ENCODE data around the gene NDUFB4.

NDUFB4 gene

GRCh38 chr3:120558771-120559241 is 37.3 kb upstream of the NDUFB4 start:
- Histone ChIP-seq H3K27ac (ENCODE audit: low read length) (peak overlapping the region; percentile 60; the same call in 1 of the 2 replicates), H3F3A (ENCODE audit: insufficient read depth, low read length) (0 out of 2 replicates have a peak, but pooled peaks cover 3% of the 10 kb centered on the region), H3K9me3 (replicated peaks; ENCODE audit: insufficient read depth, low read length) (no peaks in the 10 kb centered on the region), H4K20me1 (ENCODE audit: insufficient read depth, low read length) (no peaks in the 10 kb centered on the region), H3K9me2 (replicated peaks; ENCODE audit: insufficient read depth, low read length) (no peaks in the 10 kb centered on the region), H3K36me3 (replicated peaks; ENCODE audit: insufficient read depth, low read length) (no peaks in the 10 kb centered on the region), H2AFZ (ENCODE audit: low read length) (peak overlapping the region; percentile 85), H3K4me1 (ENCODE audit: low read length) (no peaks in the 10 kb centered on the region; the same call in 1 of the 2 replicates), H3K9ac (ENCODE audit: low read length) (peak overlapping the region; percentile 86), H3K79me2 (ENCODE audit: low read length) (no peaks in the 10 kb centered on the region), H3K4me3 (ENCODE audit: low read length) (peak overlapping the region; percentile 77), H3K27me3 (replicated peaks; ENCODE audit: insufficient read depth, low read length) (no peaks in the 10 kb centered on the region), H3K4me2 (ENCODE audit: low read depth, low read length) (peak overlapping the region; percentile 98)
- peak; percentile 83 for TF ChIP-seq CTCF (IDR thresholded peaks at IDR 0.05; ENCODE audit: low read length)
- no peak for TF ChIP-seq EZH2phosphoT487 (IDR thresholded peaks at IDR 0.05; ENCODE audit: low read length)
- no peak for TF ChIP-seq EZH2 (optimal IDR thresholded peaks at IDR 0.05; ENCODE audit: low read depth, low read length)
- peak; percentile 96 for DNase-seq

- Histone ChIP-seq H4K20me1 (ENCODE audit: insufficient read depth, low read length) (no peaks in the 10 kb centered on the region), H3K4me1 (ENCODE audit: low read length) (no peaks in the 10 kb centered on the region; the same call in 1 of the 2 replicates), H3K4me3 (ENCODE audit: low read length) (peak overlapping the region; percentile 41), H3K9me2 (replicated peaks; ENCODE audit: insufficient read depth, low read length) (no peaks in the 10 kb centered on the region), H2AFZ (ENCODE audit: low read length) (peak overlapping the region; percentile 15; the same call in 1 of the 2 replicates), H3K27me3 (replicated peaks; ENCODE audit: insufficient read depth, low read length) (no peaks in the 10 kb centered on the region), H3F3A (ENCODE audit: insufficient read depth, low read length) (0 out of 2 replicates have a peak, but pooled peaks cover 3% of the 10 kb centered on the region), H3K9ac (ENCODE audit: low read length) (peak overlapping the region; percentile 43; the same call in 1 of the 2 replicates), H3K9me3 (replicated peaks; ENCODE audit: insufficient read depth, low read length) (no peaks in the 10 kb centered on the region), H3K79me2 (ENCODE audit: low read length) (no peaks in the 10 kb centered on the region), H3K4me2 (ENCODE audit: low read depth, low read length) (peak overlapping the region; percentile 50), H3K27ac (ENCODE audit: low read length) (no peak overlapping the region), H3K36me3 (replicated peaks; ENCODE audit: insufficient read depth, low read length) (no peaks in the 10 kb centered on the region)
- no peak for TF ChIP-seq EZH2 (optimal IDR thresholded peaks at IDR 0.05; ENCODE audit: low read depth, low read length)
- TF ChIP-seq CTCF (IDR thresholded peaks at IDR 0.05; ENCODE audit: low read length) = no peak
- no peak for TF ChIP-seq EZH2phosphoT487 (IDR thresholded peaks at IDR 0.05; ENCODE audit: low read length)
- DNase-seq = no peak
Observed at GRCh38 chr3:120559242-120560061, 36.7 kb upstream of the NDUFB4 start.

- no peak overlapping the region for H3K9ac ChIP-seq (ENCODE audit: low read length)
Observed at GRCh38 chr3:120560304-120561250, 35.6 kb upstream of the NDUFB4 start.

More at GRCh38 chr3:120560304-120561250, 35.6 kb upstream of the NDUFB4 start:
- Histone ChIP-seq H3K27me3 (replicated peaks; ENCODE audit: insufficient read depth, low read length) (no peaks in the 10 kb centered on the region), H2AFZ (ENCODE audit: low read length) (no peak overlapping the region), H3K79me2 (ENCODE audit: low read length) (no peaks in the 10 kb centered on the region), H3K36me3 (replicated peaks; ENCODE audit: insufficient read depth, low read length) (no peaks in the 10 kb centered on the region), H3K9me3 (replicated peaks; ENCODE audit: insufficient read depth, low read length) (no peaks in the 10 kb centered on the region), H3F3A (ENCODE audit: insufficient read depth, low read length) (0 out of 2 replicates have a peak, but pooled peaks cover 3% of the 10 kb centered on the region), H4K20me1 (ENCODE audit: insufficient read depth, low read length) (no peaks in the 10 kb centered on the region), H3K9me2 (replicated peaks; ENCODE audit: insufficient read depth, low read length) (no peaks in the 10 kb centered on the region), H3K4me3 (ENCODE audit: low read length) (no peak overlapping the region), H3K27ac (ENCODE audit: low read length) (no peak overlapping the region), H3K4me1 (ENCODE audit: low read length) (no peaks in the 10 kb centered on the region; the same call in 1 of the 2 replicates), H3K4me2 (ENCODE audit: low read depth, low read length) (no peak overlapping the region)
- DNase-seq = no peak
- TF ChIP-seq EZH2phosphoT487 (IDR thresholded peaks at IDR 0.05; ENCODE audit: low read length) (no peak), EZH2 (optimal IDR thresholded peaks at IDR 0.05; ENCODE audit: low read depth, low read length) (no peak)
